H1 (cell line): ENCODE data around the gene TSPEAR.

Experiments
- ASH2L ChIP-seq: fragments of 200-600, 300-600 bp; sonication (generic); IDR thresholded peaks from one replicate; pipeline ENCODE4 v1.7.1; 2017; ENCODE audit warnings: low read length
- EZH2 ChIP-seq: fragments of 200-600 bp; sonication (generic); IDR thresholded peaks from 2 replicates; pipeline ENCODE4 v1.7.1; 2012; ENCODE audit warnings: low read depth, mild to moderate bottlenecking, moderate library complexity, low read length, inconsistent platforms; ENCODE audit not compliant: severe bottlenecking
- GABPA ChIP-seq: IDR thresholded peaks from 2 replicates; pipeline ENCODE4 v1.6.1; 2011; ENCODE audit warnings: mild to moderate bottlenecking, low read length, moderate library complexity, borderline replicate concordance; ENCODE audit not compliant: insufficient read depth
- NRF1 ChIP-seq: IDR thresholded peaks from 2 replicates; pipeline ENCODE4 v1.6.1; 2011; ENCODE audit warnings: mild to moderate bottlenecking, low read depth, low read length, improper control_type of control experiment
- POLR2AphosphoS5 ChIP-seq: IDR thresholded peaks from 2 replicates; pipeline ENCODE4 v1.6.1; 2011; ENCODE audit warnings: low read depth, low read length
- SIN3A ChIP-seq, 2 experiments: IDR thresholded peaks in 1 of 2; conservative IDR thresholded peaks in 1 of 2; 2 replicates each; pipeline ENCODE4 v1.6.1; 2011 to 2012; ENCODE audit warnings: low read length in 2 of 2, improper control_type of control experiment in 1 of 2, low read depth in 1 of 2, mild to moderate bottlenecking in 1 of 2
- SP1 ChIP-seq: IDR thresholded peaks from 2 replicates; pipeline ENCODE4 v1.6.1; 2011; ENCODE audit warnings: low read depth, low read length
- SP2 ChIP-seq: IDR thresholded peaks from 2 replicates; pipeline ENCODE4 v1.6.1; 2012; ENCODE audit warnings: mild to moderate bottlenecking, low read length, inconsistent platforms
- TEAD4 ChIP-seq: IDR thresholded peaks from 2 replicates; pipeline ENCODE4 v1.6.1; 2012; ENCODE audit warnings: low read depth, low read length, inconsistent platforms, mixed read lengths
- TF ChIP-seq, protein P1 (sequence below), 3 experiments: IDR thresholded peaks; 1 replicate in 2 of 3; 2 replicates in 1 of 3; pipeline versions ENCODE4 v1.5.1 to v1.6.1; 2011; ENCODE audit warnings: low read length in 3 of 3, mild to moderate bottlenecking in 3 of 3, inconsistent platforms in 2 of 3, low read depth in 1 of 3, moderate library complexity in 1 of 3; ENCODE audit not compliant: insufficient read depth in 1 of 3; ENCODE audit errors: control extremely low read depth in 1 of 3
- TF ChIP-seq, protein P2 (sequence below): fragments of 300-600 bp; sonication (generic); IDR thresholded peaks from 2 replicates; pipeline ENCODE4 v1.7.1; 2012; ENCODE audit warnings: low read length, moderate library complexity, mild to moderate bottlenecking, inconsistent platforms; ENCODE audit not compliant: insufficient replicate concordance

DNA sequence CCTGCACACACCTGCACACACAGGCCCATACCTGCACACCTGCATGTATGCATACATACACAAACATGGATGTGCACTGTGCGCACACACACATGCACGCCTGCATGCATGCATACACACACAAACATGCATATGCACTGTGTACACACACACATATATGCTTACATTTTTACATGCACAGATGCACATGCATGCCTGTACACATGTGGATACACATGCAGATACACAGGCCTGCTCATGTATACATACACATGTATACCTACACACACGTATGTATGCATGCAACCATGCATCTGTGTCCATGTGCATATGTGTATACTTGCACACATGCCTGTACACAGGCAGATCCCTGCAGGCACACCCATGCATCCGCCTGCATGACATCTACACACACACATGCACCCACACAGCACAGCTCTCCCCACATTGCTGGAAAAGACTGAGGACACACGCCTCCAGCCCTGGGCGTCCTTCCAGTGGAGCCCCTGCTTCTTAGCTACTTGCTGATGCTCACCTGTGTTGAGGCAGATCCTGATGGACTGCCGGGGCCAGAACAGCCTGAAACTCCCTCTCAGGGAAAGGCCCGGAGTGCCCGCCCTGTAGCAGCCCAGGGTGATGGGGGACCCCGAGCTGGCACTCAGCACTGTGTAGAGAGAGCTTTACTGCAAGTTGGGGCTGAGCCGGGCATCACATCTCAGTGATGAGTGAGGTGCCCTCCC, 200.0 kb downstream of the TSPEAR start:
- TF ChIP-seq EZH2 = no peak
- TF ChIP-seq POLR2AphosphoS5 = no peak; the same call in 1 of the 2 replicates
- TF ChIP-seq NRF1 = no peak
- TF ChIP-seq TEAD4 = no peak
- TF ChIP-seq, protein P1, sequence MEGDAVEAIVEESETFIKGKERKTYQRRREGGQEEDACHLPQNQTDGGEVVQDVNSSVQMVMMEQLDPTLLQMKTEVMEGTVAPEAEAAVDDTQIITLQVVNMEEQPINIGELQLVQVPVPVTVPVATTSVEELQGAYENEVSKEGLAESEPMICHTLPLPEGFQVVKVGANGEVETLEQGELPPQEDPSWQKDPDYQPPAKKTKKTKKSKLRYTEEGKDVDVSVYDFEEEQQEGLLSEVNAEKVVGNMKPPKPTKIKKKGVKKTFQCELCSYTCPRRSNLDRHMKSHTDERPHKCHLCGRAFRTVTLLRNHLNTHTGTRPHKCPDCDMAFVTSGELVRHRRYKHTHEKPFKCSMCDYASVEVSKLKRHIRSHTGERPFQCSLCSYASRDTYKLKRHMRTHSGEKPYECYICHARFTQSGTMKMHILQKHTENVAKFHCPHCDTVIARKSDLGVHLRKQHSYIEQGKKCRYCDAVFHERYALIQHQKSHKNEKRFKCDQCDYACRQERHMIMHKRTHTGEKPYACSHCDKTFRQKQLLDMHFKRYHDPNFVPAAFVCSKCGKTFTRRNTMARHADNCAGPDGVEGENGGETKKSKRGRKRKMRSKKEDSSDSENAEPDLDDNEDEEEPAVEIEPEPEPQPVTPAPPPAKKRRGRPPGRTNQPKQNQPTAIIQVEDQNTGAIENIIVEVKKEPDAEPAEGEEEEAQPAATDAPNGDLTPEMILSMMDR (IDR thresholded peaks at IDR 0.05; ENCODE audit: control extremely low read depth in 1 of 3, insufficient read depth in 1 of 3, low read depth in 1 of 3, low read length in 3 of 3) = no peak
- TF ChIP-seq SP1 = no peak
- TF ChIP-seq ASH2L = no peak
- TF ChIP-seq, protein P2, sequence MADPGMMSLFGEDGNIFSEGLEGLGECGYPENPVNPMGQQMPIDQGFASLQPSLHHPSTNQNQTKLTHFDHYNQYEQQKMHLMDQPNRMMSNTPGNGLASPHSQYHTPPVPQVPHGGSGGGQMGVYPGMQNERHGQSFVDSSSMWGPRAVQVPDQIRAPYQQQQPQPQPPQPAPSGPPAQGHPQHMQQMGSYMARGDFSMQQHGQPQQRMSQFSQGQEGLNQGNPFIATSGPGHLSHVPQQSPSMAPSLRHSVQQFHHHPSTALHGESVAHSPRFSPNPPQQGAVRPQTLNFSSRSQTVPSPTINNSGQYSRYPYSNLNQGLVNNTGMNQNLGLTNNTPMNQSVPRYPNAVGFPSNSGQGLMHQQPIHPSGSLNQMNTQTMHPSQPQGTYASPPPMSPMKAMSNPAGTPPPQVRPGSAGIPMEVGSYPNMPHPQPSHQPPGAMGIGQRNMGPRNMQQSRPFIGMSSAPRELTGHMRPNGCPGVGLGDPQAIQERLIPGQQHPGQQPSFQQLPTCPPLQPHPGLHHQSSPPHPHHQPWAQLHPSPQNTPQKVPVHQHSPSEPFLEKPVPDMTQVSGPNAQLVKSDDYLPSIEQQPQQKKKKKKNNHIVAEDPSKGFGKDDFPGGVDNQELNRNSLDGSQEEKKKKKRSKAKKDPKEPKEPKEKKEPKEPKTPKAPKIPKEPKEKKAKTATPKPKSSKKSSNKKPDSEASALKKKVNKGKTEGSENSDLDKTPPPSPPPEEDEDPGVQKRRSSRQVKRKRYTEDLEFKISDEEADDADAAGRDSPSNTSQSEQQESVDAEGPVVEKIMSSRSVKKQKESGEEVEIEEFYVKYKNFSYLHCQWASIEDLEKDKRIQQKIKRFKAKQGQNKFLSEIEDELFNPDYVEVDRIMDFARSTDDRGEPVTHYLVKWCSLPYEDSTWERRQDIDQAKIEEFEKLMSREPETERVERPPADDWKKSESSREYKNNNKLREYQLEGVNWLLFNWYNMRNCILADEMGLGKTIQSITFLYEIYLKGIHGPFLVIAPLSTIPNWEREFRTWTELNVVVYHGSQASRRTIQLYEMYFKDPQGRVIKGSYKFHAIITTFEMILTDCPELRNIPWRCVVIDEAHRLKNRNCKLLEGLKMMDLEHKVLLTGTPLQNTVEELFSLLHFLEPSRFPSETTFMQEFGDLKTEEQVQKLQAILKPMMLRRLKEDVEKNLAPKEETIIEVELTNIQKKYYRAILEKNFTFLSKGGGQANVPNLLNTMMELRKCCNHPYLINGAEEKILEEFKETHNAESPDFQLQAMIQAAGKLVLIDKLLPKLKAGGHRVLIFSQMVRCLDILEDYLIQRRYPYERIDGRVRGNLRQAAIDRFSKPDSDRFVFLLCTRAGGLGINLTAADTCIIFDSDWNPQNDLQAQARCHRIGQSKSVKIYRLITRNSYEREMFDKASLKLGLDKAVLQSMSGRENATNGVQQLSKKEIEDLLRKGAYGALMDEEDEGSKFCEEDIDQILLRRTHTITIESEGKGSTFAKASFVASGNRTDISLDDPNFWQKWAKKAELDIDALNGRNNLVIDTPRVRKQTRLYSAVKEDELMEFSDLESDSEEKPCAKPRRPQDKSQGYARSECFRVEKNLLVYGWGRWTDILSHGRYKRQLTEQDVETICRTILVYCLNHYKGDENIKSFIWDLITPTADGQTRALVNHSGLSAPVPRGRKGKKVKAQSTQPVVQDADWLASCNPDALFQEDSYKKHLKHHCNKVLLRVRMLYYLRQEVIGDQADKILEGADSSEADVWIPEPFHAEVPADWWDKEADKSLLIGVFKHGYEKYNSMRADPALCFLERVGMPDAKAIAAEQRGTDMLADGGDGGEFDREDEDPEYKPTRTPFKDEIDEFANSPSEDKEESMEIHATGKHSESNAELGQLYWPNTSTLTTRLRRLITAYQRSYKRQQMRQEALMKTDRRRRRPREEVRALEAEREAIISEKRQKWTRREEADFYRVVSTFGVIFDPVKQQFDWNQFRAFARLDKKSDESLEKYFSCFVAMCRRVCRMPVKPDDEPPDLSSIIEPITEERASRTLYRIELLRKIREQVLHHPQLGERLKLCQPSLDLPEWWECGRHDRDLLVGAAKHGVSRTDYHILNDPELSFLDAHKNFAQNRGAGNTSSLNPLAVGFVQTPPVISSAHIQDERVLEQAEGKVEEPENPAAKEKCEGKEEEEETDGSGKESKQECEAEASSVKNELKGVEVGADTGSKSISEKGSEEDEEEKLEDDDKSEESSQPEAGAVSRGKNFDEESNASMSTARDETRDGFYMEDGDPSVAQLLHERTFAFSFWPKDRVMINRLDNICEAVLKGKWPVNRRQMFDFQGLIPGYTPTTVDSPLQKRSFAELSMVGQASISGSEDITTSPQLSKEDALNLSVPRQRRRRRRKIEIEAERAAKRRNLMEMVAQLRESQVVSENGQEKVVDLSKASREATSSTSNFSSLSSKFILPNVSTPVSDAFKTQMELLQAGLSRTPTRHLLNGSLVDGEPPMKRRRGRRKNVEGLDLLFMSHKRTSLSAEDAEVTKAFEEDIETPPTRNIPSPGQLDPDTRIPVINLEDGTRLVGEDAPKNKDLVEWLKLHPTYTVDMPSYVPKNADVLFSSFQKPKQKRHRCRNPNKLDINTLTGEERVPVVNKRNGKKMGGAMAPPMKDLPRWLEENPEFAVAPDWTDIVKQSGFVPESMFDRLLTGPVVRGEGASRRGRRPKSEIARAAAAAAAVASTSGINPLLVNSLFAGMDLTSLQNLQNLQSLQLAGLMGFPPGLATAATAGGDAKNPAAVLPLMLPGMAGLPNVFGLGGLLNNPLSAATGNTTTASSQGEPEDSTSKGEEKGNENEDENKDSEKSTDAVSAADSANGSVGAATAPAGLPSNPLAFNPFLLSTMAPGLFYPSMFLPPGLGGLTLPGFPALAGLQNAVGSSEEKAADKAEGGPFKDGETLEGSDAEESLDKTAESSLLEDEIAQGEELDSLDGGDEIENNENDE = no peak
- no peak for TF ChIP-seq SIN3A (conservative IDR thresholded peaks at IDR 0.05 in 1 of 2, IDR thresholded peaks at IDR 0.05 in 1 of 2; ENCODE audit: low read depth in 1 of 2, low read length in 2 of 2)
- no peak for TF ChIP-seq GABPA
- TF ChIP-seq SP2 = no peak
